Large intestine (tissue), 3 donors: ENCODE data around the gene ADAM23. TPM values are rescaled to one million over a fixed set of nuclear protein-coding genes. Genes with fewer than 3 reads are reported as not detected.

Experiments used
- DNase-seq, 2 donors: peaks; one replicate each; pipeline versions ENCODE4 v3.0.0 to v3.0.0-alpha.2; 2013
- H3K27ac ChIP-seq: one replicate; pipeline ENCODE4 v1.5.1; 2013; ENCODE audit warnings: low read length
- H3K27me3 ChIP-seq: 2 replicates; pipeline ENCODE4 v1.6.1; 2013; ENCODE audit warnings: low read length; ENCODE audit not compliant: control insufficient read depth, insufficient read depth
- H3K36me3 ChIP-seq: 2 replicates; pipeline ENCODE4 v1.6.1; 2013; ENCODE audit warnings: low read length; ENCODE audit not compliant: control insufficient read depth, insufficient read depth
- H3K4me1 ChIP-seq: one replicate; pipeline ENCODE4 v1.6.1; 2013; ENCODE audit warnings: low read length; ENCODE audit not compliant: control insufficient read depth, insufficient read depth
- H3K4me3 ChIP-seq: one replicate; pipeline ENCODE4 v1.5.1; 2013; ENCODE audit warnings: low read length
- H3K9me3 ChIP-seq: one replicate; pipeline ENCODE4 v1.6.1; 2013; ENCODE audit warnings: mild to moderate bottlenecking, low read depth, low read length, moderate library complexity; ENCODE audit not compliant: control insufficient read depth
- WGBS: methylation state at CpG from one replicate; pipeline ENCODE4 v1.1.5; 2013; ENCODE audit warnings: low lambda C conversion rate; ENCODE audit not compliant: insufficient coverage; 5-methylcytosine and 5-hydroxymethylcytosine counted together
- polyA plus RNA-seq: library from polyadenylated mRNA; unstranded; fragments of 120-200 nt; gene quantifications from one replicate; pipeline ENCODE4 v1.2.1, GENCODE V29; 2013

Gene ADAM23
- polyA plus RNA-seq, 1 donor = 3.3 TPM

GRCh38 chr2:206530727-206531126 is 87.4 kb downstream of the ADAM23 start:
- Histone ChIP-seq H3K9me3 (no peaks in the 10 kb centered on the region), H3K4me1 (no peaks in the 10 kb centered on the region), H3K4me3 (no peak overlapping the region), H3K27ac (no peak overlapping the region), H3K36me3 (no peaks in the 10 kb centered on the region), H3K27me3 (no peaks in the 10 kb centered on the region)
- WGBS = 75% methylated on average over 2 of the region's 11 CpGs
- no peak for DNase-seq

DNA sequence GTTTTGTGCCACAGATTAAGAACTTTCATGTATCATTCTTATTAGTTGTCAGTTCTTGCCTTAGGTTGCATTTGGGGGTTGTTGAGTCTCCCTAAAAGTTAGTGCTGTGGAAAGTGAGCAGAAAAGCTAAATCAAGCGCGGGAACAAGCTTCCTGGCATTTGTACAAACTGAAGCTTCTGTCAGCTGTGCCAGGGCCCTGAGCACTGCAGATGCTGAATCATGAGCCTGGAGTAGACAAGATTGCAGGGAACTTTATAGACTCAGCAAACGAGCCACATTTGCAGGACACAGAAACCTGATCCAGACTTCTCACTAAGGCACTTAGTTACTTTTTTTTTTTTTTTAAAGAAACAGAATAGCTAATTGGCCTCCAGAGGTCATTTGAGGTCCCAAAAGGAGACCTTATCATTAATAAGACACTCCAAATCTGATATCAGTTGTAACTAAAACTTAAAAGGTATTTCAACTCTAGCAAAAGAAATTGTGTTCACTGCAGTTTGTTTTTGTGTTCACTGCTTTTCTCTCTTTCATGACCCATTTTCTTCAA is 88.7 kb downstream of the ADAM23 start:
- no peaks in the 10 kb centered on the region for H3K9me3 ChIP-seq
- H3K36me3 ChIP-seq = no peaks in the 10 kb centered on the region
- DNase-seq = no peak
- no peak overlapping the region for H3K4me3 ChIP-seq
- H3K4me1 ChIP-seq = no peaks in the 10 kb centered on the region
- H3K27ac ChIP-seq = no peak overlapping the region
- no peaks in the 10 kb centered on the region for H3K27me3 ChIP-seq
- WGBS = no CpG with 5 or more reads among the region's 3 CpGs

DNA sequence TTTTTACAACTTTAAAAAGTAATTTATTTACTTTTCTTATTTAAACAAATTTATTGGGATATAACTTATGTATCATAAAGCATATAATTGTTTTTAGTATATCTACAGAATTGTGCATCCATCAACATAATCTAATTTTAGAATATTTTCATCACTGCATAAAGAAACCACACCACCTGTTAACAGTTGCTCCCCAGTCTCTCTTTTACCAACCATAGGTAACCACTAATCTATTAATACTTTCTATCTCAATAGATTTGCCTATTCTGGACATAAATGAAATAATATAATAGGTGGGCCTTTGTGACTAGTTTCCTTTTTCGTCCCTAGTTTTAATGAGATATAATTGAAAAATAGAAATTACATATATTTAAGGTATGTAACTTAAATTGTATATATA is 90.6 kb downstream of the ADAM23 start:
- H3K4me3 ChIP-seq = no peak overlapping the region
- WGBS = 100% methylated on average over 1 of the region's 1 CpG
- H3K27me3 ChIP-seq = no peaks in the 10 kb centered on the region
- no peaks in the 10 kb centered on the region for H3K36me3 ChIP-seq
- H3K4me1 ChIP-seq = no peaks in the 10 kb centered on the region
- no peak for DNase-seq
- H3K9me3 ChIP-seq = no peaks in the 10 kb centered on the region
- no peak overlapping the region for H3K27ac ChIP-seq

DNA sequence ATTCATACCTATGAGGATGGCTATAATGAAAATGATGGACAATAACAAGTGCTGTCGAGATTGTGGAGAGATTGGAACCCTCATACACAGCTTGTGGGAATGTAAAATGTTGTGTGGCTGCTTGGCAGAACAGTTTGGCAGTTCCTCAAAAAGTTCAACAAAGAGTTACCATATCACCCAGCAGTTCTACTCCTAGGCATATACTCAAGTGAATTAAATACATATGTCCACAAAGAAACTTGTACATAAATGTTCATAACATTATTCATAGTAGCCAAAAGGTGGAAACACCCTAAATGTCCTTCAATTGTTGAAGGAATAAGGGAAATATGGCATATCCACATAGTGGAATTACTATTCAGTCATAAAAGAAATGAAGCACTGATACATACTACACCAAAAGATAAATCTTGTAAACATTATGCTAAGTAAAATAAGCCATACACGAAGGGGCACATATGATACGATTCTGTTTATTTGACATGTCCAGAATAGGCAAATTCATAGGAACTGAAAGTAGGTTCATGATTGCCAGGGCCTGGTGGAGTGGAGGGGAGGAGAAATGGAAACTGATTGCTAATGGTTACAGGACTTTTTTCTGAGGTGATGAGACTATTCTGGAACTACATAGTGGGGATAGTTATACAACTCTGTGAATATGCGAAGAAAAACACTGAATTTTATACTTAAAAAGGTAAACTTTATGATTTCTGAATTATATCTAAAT is 92.1 kb downstream of the ADAM23 start:
- Histone ChIP-seq H3K9me3 (no peaks in the 10 kb centered on the region), H3K4me3 (no peak overlapping the region), H3K27ac (no peak overlapping the region), H3K36me3 (no peaks in the 10 kb centered on the region), H3K4me1 (no peaks in the 10 kb centered on the region), H3K27me3 (no peaks in the 10 kb centered on the region)
- no peak for DNase-seq
- 73% methylated on average over 2 of the region's 4 CpGs for WGBS

GRCh38 chr2:206540757-206541156 is 97.4 kb downstream of the ADAM23 start:
- no peaks in the 10 kb centered on the region for H3K4me1 ChIP-seq
- no peak overlapping the region for H3K27ac ChIP-seq
- DNase-seq = no peak
- H3K9me3 ChIP-seq = no peaks in the 10 kb centered on the region
- no peaks in the 10 kb centered on the region for H3K36me3 ChIP-seq
- no peaks in the 10 kb centered on the region for H3K27me3 ChIP-seq
- 100% methylated on average over 2 of the region's 4 CpGs for WGBS
- no peak overlapping the region for H3K4me3 ChIP-seq

DNA sequence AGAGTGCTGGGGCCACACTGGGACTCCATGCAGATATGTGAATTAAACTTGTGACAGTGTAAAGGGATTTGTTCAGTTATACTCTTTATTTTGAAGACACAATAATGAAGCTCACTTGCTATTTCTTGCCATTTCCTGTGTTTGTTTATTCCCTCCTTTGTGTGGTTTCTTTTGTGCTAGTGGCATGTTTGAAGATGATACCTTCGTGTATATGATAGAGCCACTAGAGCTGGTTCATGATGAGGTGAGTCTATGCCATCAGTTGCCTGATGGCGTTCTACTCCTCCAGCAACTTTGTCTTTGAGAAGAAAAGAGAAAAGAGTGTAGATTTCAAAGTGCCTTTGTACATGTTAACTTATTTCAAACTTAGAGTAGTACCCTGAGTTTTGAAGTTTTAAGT is 99.7 kb downstream of the ADAM23 start:
- Histone ChIP-seq H3K4me3 (no peak overlapping the region), H3K9me3 (no peaks in the 10 kb centered on the region), H3K4me1 (no peaks in the 10 kb centered on the region), H3K36me3 (no peaks in the 10 kb centered on the region), H3K27ac (no peak overlapping the region), H3K27me3 (no peaks in the 10 kb centered on the region)
- no peak for DNase-seq
- WGBS = no CpG with 5 or more reads among the region's 2 CpGs

DNA sequence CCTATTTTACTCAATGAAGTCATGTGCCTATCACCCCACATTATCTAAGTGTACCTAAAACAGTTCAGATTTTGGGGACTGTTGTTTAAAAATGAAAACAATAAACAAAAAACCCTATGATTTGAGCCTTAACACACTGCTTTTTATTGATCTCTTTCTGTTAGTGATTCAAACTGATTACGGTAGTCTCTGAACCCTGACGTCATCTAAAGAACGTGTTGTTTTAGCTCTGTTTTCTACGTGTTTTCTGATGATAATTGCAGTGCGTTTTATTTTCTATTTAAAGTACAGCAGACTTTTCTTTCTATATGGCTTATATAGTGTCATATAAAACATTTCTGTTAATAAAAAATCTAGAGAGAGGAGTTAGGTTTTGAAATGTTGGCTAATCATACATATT is 105.1 kb downstream of the ADAM23 start:
- 100% methylated on average over 2 of the region's 5 CpGs for WGBS
- Histone ChIP-seq H3K36me3 (no peaks in the 10 kb centered on the region), H3K9me3 (no peaks in the 10 kb centered on the region), H3K4me1 (no peaks in the 10 kb centered on the region), H3K27me3 (no peaks in the 10 kb centered on the region), H3K4me3 (no peak overlapping the region), H3K27ac (no peak overlapping the region)
- DNase-seq = no peak

- H3K4me1 ChIP-seq = no peaks in the 10 kb centered on the region
- no peak overlapping the region for H3K27ac ChIP-seq
- H3K9me3 ChIP-seq = no peaks in the 10 kb centered on the region
- DNase-seq = no peak
- no peaks in the 10 kb centered on the region for H3K27me3 ChIP-seq
- no peaks in the 10 kb centered on the region for H3K36me3 ChIP-seq
- no peak overlapping the region for H3K4me3 ChIP-seq
Observed at GRCh38 chr2:206555721-206556120, 112.4 kb downstream of the ADAM23 start.

DNA sequence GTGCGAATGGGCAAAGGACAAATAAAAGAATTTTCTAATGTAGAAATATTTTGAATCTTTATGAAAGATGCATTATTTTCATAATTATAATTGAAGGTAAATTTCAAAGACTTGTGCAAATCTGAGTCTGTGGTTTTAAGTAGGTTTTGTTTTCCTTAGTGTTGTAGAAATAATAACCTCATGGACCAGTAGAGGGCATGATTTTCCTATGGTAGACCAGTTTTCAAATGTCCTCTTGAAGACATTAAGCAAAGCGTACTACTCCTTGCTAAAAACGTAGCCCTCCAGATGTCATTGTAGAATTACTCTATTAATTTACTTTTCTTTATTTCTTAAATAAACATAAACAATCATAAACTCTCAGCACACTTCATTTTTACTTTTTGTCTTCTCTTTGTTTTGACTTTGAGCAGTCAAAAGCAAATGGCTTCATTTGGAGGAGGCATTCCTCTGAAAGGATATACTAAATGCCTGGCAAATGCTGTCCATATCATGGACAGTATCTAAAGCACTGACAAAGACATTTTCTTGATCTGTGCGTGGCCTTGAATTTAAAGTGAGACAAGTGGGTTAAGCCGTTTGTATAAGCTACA is 113.1 kb downstream of the ADAM23 start:
- H3K27me3 ChIP-seq = no peaks in the 10 kb centered on the region
- WGBS = 83% methylated on average over 2 of the region's 5 CpGs
- H3K4me3 ChIP-seq = no peak overlapping the region
- no peak overlapping the region for H3K27ac ChIP-seq
- no peak for DNase-seq
- H3K36me3 ChIP-seq = no peaks in the 10 kb centered on the region
- no peaks in the 10 kb centered on the region for H3K4me1 ChIP-seq
- no peaks in the 10 kb centered on the region for H3K9me3 ChIP-seq

DNA sequence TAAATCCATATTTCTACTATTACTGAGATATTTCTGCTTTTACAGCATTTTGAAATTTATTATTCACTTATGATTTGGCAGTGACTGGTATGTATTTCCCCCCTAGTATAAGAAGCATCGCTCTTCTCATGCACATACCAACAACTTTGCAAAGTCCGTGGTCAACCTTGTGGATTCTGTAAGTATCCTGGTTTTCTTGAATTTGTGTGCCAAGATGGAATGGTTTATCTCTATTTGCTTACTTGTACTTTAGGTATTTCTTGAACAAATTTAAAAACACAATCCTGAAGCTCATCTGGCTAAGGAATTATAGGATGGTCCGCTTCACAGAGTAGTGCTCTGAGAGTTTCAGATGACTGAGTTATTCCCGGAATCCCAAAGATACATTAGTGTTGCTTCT is 114.0 kb downstream of the ADAM23 start:
- Histone ChIP-seq H3K9me3 (no peaks in the 10 kb centered on the region), H3K4me1 (no peaks in the 10 kb centered on the region), H3K4me3 (no peak overlapping the region), H3K36me3 (no peaks in the 10 kb centered on the region), H3K27ac (no peak overlapping the region), H3K27me3 (no peaks in the 10 kb centered on the region)
- WGBS = 100% methylated on average over 2 of the region's 4 CpGs
- DNase-seq = no peak

DNA sequence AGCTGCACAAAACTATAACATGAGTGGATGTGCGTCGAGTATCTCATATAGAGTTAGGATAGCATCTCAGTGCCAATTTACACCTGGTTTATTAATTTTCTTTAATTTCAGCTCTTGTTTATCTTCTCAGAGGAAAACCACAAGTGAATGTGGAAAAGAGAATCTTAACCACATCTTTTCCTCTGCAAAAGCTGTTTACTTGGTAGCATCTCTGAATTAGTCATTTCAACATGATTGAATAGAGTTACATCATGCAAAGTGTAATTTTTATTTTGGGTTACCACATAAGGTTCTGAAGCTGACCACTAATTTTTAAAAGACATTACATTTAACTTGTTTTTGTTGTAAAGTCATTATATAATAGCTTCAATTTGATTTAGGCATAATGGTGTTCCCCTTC is 115.2 kb downstream of the ADAM23 start:
- Histone ChIP-seq H3K27me3 (no peaks in the 10 kb centered on the region), H3K4me1 (no peaks in the 10 kb centered on the region), H3K36me3 (no peaks in the 10 kb centered on the region), H3K4me3 (no peak overlapping the region), H3K27ac (no peak overlapping the region), H3K9me3 (no peaks in the 10 kb centered on the region)
- 100% methylated on average over 2 of the region's 2 CpGs for WGBS
- no peak for DNase-seq
